Stimulated activated CD4-positive, alpha-beta T cell treated with anti-CD3 and anti-CD28 coated beads, TNF-alpha, amount 100 ng/mL, for 4 hours (primary cell): ENCODE results near the gene ALDH4A1.
"Not testable (repeated sequence)": the region's sequence is repeated elsewhere in the genome, so short reads cannot be mapped to it uniquely, and the experiment has no call there.

Experiments
- DNase-seq, 3 experiments: peaks; one replicate each; pipeline ENCODE4 v3.0.0-alpha.2; 2020; ENCODE audit warnings: low read depth in 3 of 3

The ALDH4A1 gene

GRCh38 chr1:18879215-18879790 lies 23.1 kb downstream of the ALDH4A1 start:
- DNase-seq: no peak

GRCh38 chr1:18878538-18879214 lies 23.7 kb downstream of the ALDH4A1 start:
- no peak for DNase-seq

GRCh38 chr1:18877282-18877681 lies 25.1 kb downstream of the ALDH4A1 start:
- DNase-seq: no peak

- no peak for DNase-seq
Observed at GRCh38 chr1:18876210-18876609, 26.1 kb downstream of the ALDH4A1 start.

GRCh38 chr1:18875796-18876128 lies 26.6 kb downstream of the ALDH4A1 start:
- DNase-seq: no peak

- peak; percentile 20 to 48 (median 45) for DNase-seq
Observed at GRCh38 chr1:18875107-18875795, 27.1 kb downstream of the ALDH4A1 start.

- DNase-seq: no peak
Observed at GRCh38 chr1:18874600-18874999, 27.8 kb downstream of the ALDH4A1 start.

- no peak for DNase-seq
Observed at GRCh38 chr1:18874036-18874435, 28.3 kb downstream of the ALDH4A1 start.

GRCh38 chr1:18872071-18872611 lies 30.2 kb downstream of the ALDH4A1 start:
- DNase-seq: no peak

- DNase-seq: no peak
Observed at GRCh38 chr1:18871401-18872070, 30.8 kb downstream of the ALDH4A1 start.

GRCh38 chr1:18870957-18871356 lies 31.4 kb downstream of the ALDH4A1 start:
- no peak for DNase-seq

GRCh38 chr1:18870595-18870865 lies 31.8 kb downstream of the ALDH4A1 start:
- DNase-seq: not testable (repeated sequence)

- DNase-seq: no peak
Observed at GRCh38 chr1:18869847-18870594, 32.3 kb downstream of the ALDH4A1 start.

GRCh38 chr1:18868801-18869424 lies 33.4 kb downstream of the ALDH4A1 start:
- no peak for DNase-seq

GRCh38 chr1:18868354-18868753 lies 34.0 kb downstream of the ALDH4A1 start:
- no peak for DNase-seq

- no peak for DNase-seq
Observed at GRCh38 chr1:18866846-18867245, 35.5 kb downstream of the ALDH4A1 start.

- no peak for DNase-seq
Observed at GRCh38 chr1:18866314-18866713, 36.0 kb downstream of the ALDH4A1 start.

- DNase-seq: no peak
Observed at GRCh38 chr1:18865176-18865575, 37.2 kb downstream of the ALDH4A1 start.

- no peak for DNase-seq
Observed at GRCh38 chr1:18861590-18861989, 40.8 kb downstream of the ALDH4A1 start.

- DNase-seq: no peak
Observed at GRCh38 chr1:18861082-18861481, 41.3 kb downstream of the ALDH4A1 start.

- no peak for DNase-seq
Observed at GRCh38 chr1:18859560-18859959, 42.8 kb downstream of the ALDH4A1 start, which contains the start of gene TAS1R2. TSS of gene TAS1R2 (minus strand) at chr1:18859660. CDS start at chr1:18859660, 0 bp downstream.
